GM18907 (cell line): ENCODE measurements around the gene CNTN4.

Experiments
- ATAC-seq: cut with Tn5 transposase; IDR thresholded peaks from one replicate; pipeline ENCODE4 v1.9.1; 2021; ENCODE audit warnings: mild to moderate bottlenecking, moderate library complexity; ENCODE audit not compliant: unreplicated experiment

CNTN4 gene

GRCh38 chr3:2568929-2569328 is 470.3 kb downstream of the CNTN4 start:
- ATAC-seq: no peak

GRCh38 chr3:2577571-2577970 is 478.9 kb downstream of the CNTN4 start:
- no peak for ATAC-seq

- no peak for ATAC-seq
These were observed 479.9 kb downstream of the CNTN4 start for GRCh38 chr3:2578560-2578959.

GRCh38 chr3:2579206-2579605 is 480.5 kb downstream of the CNTN4 start:
- no peak for ATAC-seq

- no peak for ATAC-seq
These were observed 484.4 kb downstream of the CNTN4 start for GRCh38 chr3:2583046-2583445.

GRCh38 chr3:2589336-2589969 is 490.8 kb downstream of the CNTN4 start:
- no peak for ATAC-seq

- no peak for ATAC-seq
These were observed 496.8 kb downstream of the CNTN4 start for GRCh38 chr3:2595486-2595885.

- no peak for ATAC-seq
These were observed 498.9 kb downstream of the CNTN4 start for GRCh38 chr3:2597615-2598014.

GRCh38 chr3:2599471-2599870 is 500.8 kb downstream of the CNTN4 start:
- ATAC-seq: no peak

GRCh38 chr3:2603692-2604289 is 505.1 kb downstream of the CNTN4 start:
- ATAC-seq: no peak

- no peak for ATAC-seq
These were observed 515.9 kb downstream of the CNTN4 start for GRCh38 chr3:2614578-2614977.

- ATAC-seq: no peak
These were observed 516.4 kb downstream of the CNTN4 start for GRCh38 chr3:2615080-2615479.

- ATAC-seq: no peak
These were observed 524.8 kb downstream of the CNTN4 start for GRCh38 chr3:2623436-2623835.

- ATAC-seq: no peak
These were observed 529.5 kb downstream of the CNTN4 start for GRCh38 chr3:2628117-2628516.

- ATAC-seq: no peak
These were observed 536.8 kb downstream of the CNTN4 start for GRCh38 chr3:2635511-2635910.

- ATAC-seq: no peak
These were observed 544.9 kb downstream of the CNTN4 start for GRCh38 chr3:2643606-2644005.

GRCh38 chr3:2645001-2645400 is 546.3 kb downstream of the CNTN4 start:
- no peak for ATAC-seq

GRCh38 chr3:2650746-2651145 is 552.1 kb downstream of the CNTN4 start:
- no peak for ATAC-seq

GRCh38 chr3:2652386-2652785 is 553.7 kb downstream of the CNTN4 start:
- no peak for ATAC-seq

- no peak for ATAC-seq
These were observed 555.0 kb downstream of the CNTN4 start for GRCh38 chr3:2653706-2654105.

GRCh38 chr3:2655229-2655701 is 556.6 kb downstream of the CNTN4 start:
- ATAC-seq: no peak

- no peak for ATAC-seq
These were observed 558.4 kb downstream of the CNTN4 start for GRCh38 chr3:2656806-2657777.
